ENCODE results near the gene TSC22D1.
"Not testable (repeated sequence)": the region's sequence is repeated elsewhere in the genome, so short reads cannot be mapped to it uniquely, and the experiment has no call there.

TSC22D1 gene

GRCh38 chr13:44566601-44567000 is 9.5 kb downstream of the TSC22D1 start:
- no peak for DNase-seq

- no peak for DNase-seq
These were observed 10.2 kb downstream of the TSC22D1 start for GRCh38 chr13:44565881-44566280.

- no peak for DNase-seq
These were observed 11.2 kb downstream of the TSC22D1 start for GRCh38 chr13:44564936-44565335.

GRCh38 chr13:44562853-44563252 is 13.3 kb downstream of the TSC22D1 start:
- not testable (repeated sequence) for DNase-seq

- DNase-seq = no peak
These were observed 14.8 kb downstream of the TSC22D1 start for GRCh38 chr13:44561351-44561750.

- no peak for DNase-seq
These were observed 18.1 kb downstream of the TSC22D1 start for GRCh38 chr13:44557986-44558385.

GRCh38 chr13:44555207-44555606 is 20.9 kb downstream of the TSC22D1 start:
- no peak for DNase-seq

GRCh38 chr13:44549476-44549875 is 26.7 kb downstream of the TSC22D1 start:
- no peak for DNase-seq

GRCh38 chr13:44546164-44546563 is 30.0 kb downstream of the TSC22D1 start:
- no peak for DNase-seq

GRCh38 chr13:44543369-44543768 is 32.8 kb downstream of the TSC22D1 start:
- no peak for DNase-seq

GRCh38 chr13:44542361-44542760 is 33.8 kb downstream of the TSC22D1 start:
- DNase-seq = no peak

GRCh38 chr13:44541601-44542000 is 34.5 kb downstream of the TSC22D1 start:
- no peak for DNase-seq

- no peak for DNase-seq
These were observed 35.2 kb downstream of the TSC22D1 start for GRCh38 chr13:44540761-44541434.

- DNase-seq = no peak
These were observed 38.9 kb downstream of the TSC22D1 start for GRCh38 chr13:44537248-44537647.

GRCh38 chr13:44523146-44524015 is 52.7 kb downstream of the TSC22D1 start:
- peak; percentile 80 for DNase-seq

- DNase-seq = no peak
These were observed 56.5 kb downstream of the TSC22D1 start for GRCh38 chr13:44519642-44520041.

GRCh38 chr13:44516771-44517170 is 59.4 kb downstream of the TSC22D1 start:
- DNase-seq = no peak

- DNase-seq = no peak
These were observed 61.9 kb downstream of the TSC22D1 start for GRCh38 chr13:44514278-44514677.

GRCh38 chr13:44509853-44510252 is 66.3 kb downstream of the TSC22D1 start:
- DNase-seq = not testable (repeated sequence)

- no peak for DNase-seq
These were observed 67.5 kb downstream of the TSC22D1 start for GRCh38 chr13:44508562-44509077.

GRCh38 chr13:44507639-44508038 is 68.5 kb downstream of the TSC22D1 start:
- no peak for DNase-seq

GRCh38 chr13:44506719-44507118 is 69.4 kb downstream of the TSC22D1 start:
- DNase-seq = no peak

GRCh38 chr13:44506251-44506650 is 69.9 kb downstream of the TSC22D1 start:
- DNase-seq = no peak

- DNase-seq = no peak
These were observed 72.0 kb downstream of the TSC22D1 start for GRCh38 chr13:44504116-44504515.
